OCI-LY3 (cell line): ENCODE results near the gene CST3.
"Not testable (repeated sequence)": the region's sequence is repeated elsewhere in the genome, so short reads cannot be mapped to it uniquely, and the experiment has no call there.

ENCODE experiments used
- H2AFZ ChIP-seq: fragments of 200-600, 300-600 bp; shearing (Covaris generic); 2 replicates; pipeline ENCODE4 v1.6.0; 2014; ENCODE audit warnings: antibody characterized with exemption, low read depth, low read length
- H3K27ac ChIP-seq: fragments of 200-600, 300-600 bp; sonication (generic); 2 replicates; pipeline ENCODE4 v1.5.1; 2014; ENCODE audit warnings: mild to moderate bottlenecking, low read length, moderate library complexity, mixed read lengths
- H3K27me3 ChIP-seq: fragments of 200-600, 300-600 bp; sonication (generic); 2 replicates; pipeline ENCODE4 v1.6.1; 2014; ENCODE audit warnings: low read depth, low read length, mixed read lengths
- H3K36me3 ChIP-seq: fragments of 200-600, 300-600 bp; sonication (generic); replicated peaks from 2 replicates; pipeline ENCODE3; 2014; ENCODE audit warnings: low read depth, low read length, mixed read lengths
- H3K4me1 ChIP-seq: fragments of 300-600, 200-600 bp; sonication (generic); 2 replicates; pipeline ENCODE4 v1.6.1; 2014; ENCODE audit warnings: low read length, mixed read lengths
- H3K4me2 ChIP-seq: fragments of 200-600, 300-600 bp; sonication (generic); 2 replicates; pipeline ENCODE4 v1.6.1; 2014; ENCODE audit warnings: low read length, mixed read lengths
- H3K4me3 ChIP-seq: fragments of 300-600, 200-600 bp; sonication (generic); 2 replicates; pipeline ENCODE4 v1.5.1; 2014; ENCODE audit warnings: antibody characterized with exemption, mild to moderate bottlenecking, low read length, moderate library complexity
- H3K79me2 ChIP-seq: fragments of 300-600, 200-600 bp; shearing (Covaris generic); 2 replicates; pipeline ENCODE4 v1.6.1; 2014; ENCODE audit warnings: mild to moderate bottlenecking, low read length, mixed read lengths
- H3K9ac ChIP-seq: fragments of 300-600, 200-600 bp; shearing (Covaris generic); 2 replicates; pipeline ENCODE4 v1.6.0; 2014; ENCODE audit warnings: mild to moderate bottlenecking, low read length, moderate library complexity
- H3K9me3 ChIP-seq: fragments of 200-600, 300-600 bp; shearing (Covaris generic); 2 replicates; pipeline ENCODE4 v1.6.1; 2014; ENCODE audit warnings: low read length, mixed read lengths; ENCODE audit not compliant: insufficient read depth
- H4K20me1 ChIP-seq: fragments of 200-600, 300-600 bp; sonication (generic); 2 replicates; pipeline ENCODE4 v1.6.1; 2016; ENCODE audit warnings: low read length, mixed read lengths; ENCODE audit not compliant: insufficient read depth
- CTCF ChIP-seq: fragments of 200-600, 300-600 bp; sonication (generic); IDR thresholded peaks from 2 replicates; pipeline ENCODE4 v1.5.1; 2014; ENCODE audit warnings: antibody characterized with exemption, low read length, low read depth
- EZH2phosphoT487 ChIP-seq: fragments of 200-600 bp; shearing (Covaris generic); IDR thresholded peaks from 2 replicates; pipeline ENCODE4 v1.6.1; 2018; ENCODE audit warnings: antibody characterized with exemption, mixed run types, low read depth

Gene CST3

GRCh38 chr20:23637282-23638221 lies at the start of gene CST3:
Gene CST3, minus strand, starts transcription at chr20:23637955. Its CDS starts 93 bp downstream, at chr20:23637862.
- Histone ChIP-seq H3K4me3 (no peak within 1 kb of the TSS), H3K27ac (no peak within 1 kb of the TSS), H3K9me3 (no peaks in the 10 kb centered on the region), H3K4me2 (no peak within 1 kb of the TSS), H3K4me1 (peaks cover 26% of the 10 kb centered on the region), H3K36me3 (no peaks in the 10 kb centered on the region), H4K20me1 (no peaks in the 10 kb centered on the region), H3K9ac (no peak within 1 kb of the TSS), H3K79me2 (no peaks in the 10 kb centered on the region), H2AFZ (no peak within 1 kb of the TSS), H3K27me3 (no peaks in the 10 kb centered on the region; the same call in 1 of the 2 replicates)
- TF ChIP-seq CTCF (no peak), EZH2phosphoT487 (no peak)

GRCh38 chr20:23686046-23686750 lies 48.4 kb upstream of the CST3 start:
- Histone ChIP-seq H3K27ac (no peak overlapping the region), H3K27me3 (peaks cover 5% of the 10 kb centered on the region; the same call in 1 of the 2 replicates), H3K4me2 (no peak overlapping the region), H3K9me3 (no peaks in the 10 kb centered on the region), H3K36me3 (no peaks in the 10 kb centered on the region), H3K4me1 (no peaks in the 10 kb centered on the region), H2AFZ (no peak overlapping the region), H3K4me3 (no peak overlapping the region), H4K20me1 (no peaks in the 10 kb centered on the region), H3K9ac (no peak overlapping the region), H3K79me2 (no peaks in the 10 kb centered on the region)
- no peak for TF ChIP-seq EZH2phosphoT487
- TF ChIP-seq CTCF: no peak

GRCh38 chr20:23685529-23685896 lies 47.8 kb upstream of the CST3 start:
- not testable (repeated sequence) for H3K36me3 ChIP-seq, H2AFZ ChIP-seq, H4K20me1 ChIP-seq, H3K27ac ChIP-seq, H3K4me3 ChIP-seq, H3K4me2 ChIP-seq, H3K9me3 ChIP-seq, H3K27me3 ChIP-seq, H3K4me1 ChIP-seq, H3K79me2 ChIP-seq, H3K9ac ChIP-seq

GRCh38 chr20:23684261-23684660 lies 46.5 kb upstream of the CST3 start:
- TF ChIP-seq CTCF (no peak), EZH2phosphoT487 (no peak)

More at GRCh38 chr20:23684261-23684660, 46.5 kb upstream of the CST3 start:
- no peaks in the 10 kb centered on the region for H3K79me2 ChIP-seq
- no peaks in the 10 kb centered on the region for H3K36me3 ChIP-seq
- H3K4me1 ChIP-seq: no peaks in the 10 kb centered on the region
- H4K20me1 ChIP-seq: no peaks in the 10 kb centered on the region
- no peak overlapping the region for H3K9ac ChIP-seq
- no peaks in the 10 kb centered on the region for H3K9me3 ChIP-seq
- H3K27me3 ChIP-seq: peaks cover 12% of the 10 kb centered on the region; the same call in 1 of the 2 replicates
- H3K4me2 ChIP-seq: no peak overlapping the region
- no peak overlapping the region for H3K27ac ChIP-seq
- H2AFZ ChIP-seq: no peak overlapping the region
- no peak overlapping the region for H3K4me3 ChIP-seq
